Cardiac muscle cell (in vitro differentiated cells and primary cell): Measurements from ENCODE around the gene CCR1. TPM values are rescaled to one million over a fixed set of nuclear protein-coding genes. Genes with fewer than 3 reads are reported as not detected.
A peak's percentile ranks its signal among the peaks of the same experiment; 100 is the strongest.

ENCODE experiments used
- DNase-seq, 2 donors: peaks; one replicate each; pipeline versions ENCODE4 v3.0.0 to v3.0.0-alpha.2; 2010 to 2017; ENCODE audit warnings: low read depth in 1 of 2, low spot score in 1 of 2
- H3K27ac ChIP-seq: fragments of 200-600 bp; sonication (generic); 2 replicates; pipeline ENCODE4 v1.5.1; 2016
- H3K27me3 ChIP-seq: fragments of 200-600 bp; sonication (generic); 2 replicates; pipeline ENCODE4 v1.6.0; 2016; ENCODE audit warnings: control low read depth
- H3K36me3 ChIP-seq: fragments of 200-600 bp; sonication (generic); 2 replicates; pipeline ENCODE4 v1.5.1; 2016; ENCODE audit warnings: control low read depth
- H3K4me1 ChIP-seq: fragments of 200-600 bp; sonication (generic); 2 replicates; pipeline ENCODE4 v1.8.1; 2017; ENCODE audit warnings: low read depth, mild to moderate bottlenecking, mixed run types
- H3K4me3 ChIP-seq: fragments of 200-600 bp; sonication (generic); 2 replicates; pipeline ENCODE4 v1.5.1; 2016; ENCODE audit warnings: mild to moderate bottlenecking
- H3K9me3 ChIP-seq: fragments of 200-600 bp; sonication (generic); 2 replicates; pipeline ENCODE4 v1.5.1; 2017; ENCODE audit warnings: low read depth, mild to moderate bottlenecking, control low read depth
- CTCF ChIP-seq: IDR thresholded peaks from 2 replicates; pipeline ENCODE4 v1.5.1; 2012; ENCODE audit warnings: low read depth, mild to moderate bottlenecking, low read length
- polyA plus RNA-seq: library from polyadenylated mRNA; unstranded; fragments of >200 nt; fragmentation: Nextera tagmentation; extraction: Ambion mirVana; gene quantifications from 2 replicates; pipeline ENCODE4 v1.2.1, GENCODE V29; 2016
- total RNA-seq: library from RNA; depleted of rRNA; stranded (reverse); fragments of >200 nt; gene quantifications from 2 replicates; pipeline ENCODE4 v1.2.3, GENCODE V29; 2016

CCR1 gene
- total and polyA plus RNA-seq, 2 experiments from 2014 or later: not detected

GRCh38 chr3:46194868-46195553 lies 13.1 kb downstream of the CCR1 start:
- H3K9me3 ChIP-seq: no peaks in the 10 kb centered on the region
- DNase-seq: no peak
- no peak for TF ChIP-seq CTCF
- H3K27me3 ChIP-seq: no peaks in the 10 kb centered on the region
- no peaks in the 10 kb centered on the region for H3K4me1 ChIP-seq
- no peak overlapping the region for H3K27ac ChIP-seq
- no peak overlapping the region for H3K4me3 ChIP-seq
- H3K36me3 ChIP-seq: no peaks in the 10 kb centered on the region

DNA sequence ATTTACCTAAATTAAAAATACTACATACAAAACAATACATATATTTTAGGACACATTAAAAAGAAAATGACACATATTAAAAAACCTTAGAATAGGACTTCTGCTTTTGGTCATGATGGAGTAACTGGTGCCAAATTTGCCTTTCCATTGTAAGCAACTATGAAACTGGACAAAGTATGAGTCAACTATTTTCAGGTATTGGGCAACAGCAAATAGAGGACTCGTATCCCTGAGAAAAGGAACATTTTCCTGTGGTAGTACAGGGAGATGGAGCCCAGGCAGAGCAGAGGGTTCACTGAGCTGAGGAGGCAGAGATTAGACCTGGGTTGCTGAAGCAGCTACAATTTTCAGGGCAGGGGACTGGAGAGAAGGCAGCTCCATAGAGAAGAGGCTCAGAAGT lies 14.7 kb downstream of the CCR1 start:
- no peaks in the 10 kb centered on the region for H3K36me3 ChIP-seq
- peak in 1 of 2 donors; percentile 43 for DNase-seq
- TF ChIP-seq CTCF: no peak
- no peak overlapping the region for H3K27ac ChIP-seq
- no peak overlapping the region for H3K4me3 ChIP-seq
- no peaks in the 10 kb centered on the region for H3K27me3 ChIP-seq
- H3K4me1 ChIP-seq: no peaks in the 10 kb centered on the region
- H3K9me3 ChIP-seq: no peaks in the 10 kb centered on the region

- H3K4me3 ChIP-seq: no peak overlapping the region
- no peaks in the 10 kb centered on the region for H3K9me3 ChIP-seq
- no peak for TF ChIP-seq CTCF
- H3K4me1 ChIP-seq: no peaks in the 10 kb centered on the region
- H3K36me3 ChIP-seq: no peaks in the 10 kb centered on the region
- H3K27me3 ChIP-seq: no peaks in the 10 kb centered on the region
- no peak overlapping the region for H3K27ac ChIP-seq
- DNase-seq: no peak
These were observed 15.2 kb downstream of the CCR1 start for GRCh38 chr3:46192939-46193338.

- no peak for TF ChIP-seq CTCF
- H3K27ac ChIP-seq: no peak overlapping the region
- no peaks in the 10 kb centered on the region for H3K27me3 ChIP-seq
- H3K4me3 ChIP-seq: no peak overlapping the region
- no peaks in the 10 kb centered on the region for H3K36me3 ChIP-seq
- H3K9me3 ChIP-seq: no peaks in the 10 kb centered on the region
- no peak for DNase-seq
- no peaks in the 10 kb centered on the region for H3K4me1 ChIP-seq
These were observed 16.4 kb downstream of the CCR1 start for GRCh38 chr3:46191730-46192129.

DNA sequence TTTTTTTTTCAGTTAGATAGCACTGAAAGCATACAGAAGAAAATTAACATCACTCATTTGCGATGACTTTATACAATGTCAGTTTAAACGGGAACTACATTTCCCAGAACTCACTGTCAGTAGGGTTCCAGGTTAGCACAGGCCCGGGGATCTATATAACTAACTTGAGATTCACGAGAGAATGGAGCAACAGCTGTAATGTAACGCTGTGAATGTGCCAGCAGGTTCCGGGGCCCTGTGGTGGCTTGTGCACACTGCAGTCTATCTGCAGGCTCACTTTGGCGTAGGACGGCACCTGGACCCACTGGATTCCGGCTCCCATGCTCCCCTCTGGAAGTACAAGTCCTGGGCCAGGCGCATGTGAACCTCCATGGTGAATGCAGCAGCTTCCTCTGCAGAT lies 19.4 kb downstream of the CCR1 start:
- TF ChIP-seq CTCF: no peak
- Histone ChIP-seq H3K27me3 (no peaks in the 10 kb centered on the region), H3K9me3 (no peaks in the 10 kb centered on the region), H3K36me3 (no peaks in the 10 kb centered on the region), H3K27ac (no peak overlapping the region), H3K4me3 (no peak overlapping the region), H3K4me1 (no peaks in the 10 kb centered on the region)
- DNase-seq: no peak
